A673 (cell line): Measurements from ENCODE around the gene GLYATL1. TPM values are rescaled to one million over a fixed set of nuclear protein-coding genes. Genes with fewer than 3 reads are reported as not detected.
A peak's percentile ranks its signal among the peaks of the same experiment; 100 is the strongest.

Source experiments
- BruUV-seq: library from RNA; stranded (reverse); fragments of 400-500 nt; replicated peaks from 2 replicates; lab custom pipeline; 2021; lab: Mats Ljungman, UMichigan
- CTCF ChIA-PET: fragments of 300-600 bp; sonication (Branson Sonifier 250); formaldehyde crosslinking; loops from one replicate; lab custom pipeline; 2022; ENCODE audit warnings: antibody characterized with exemption; lab: Charles Lee
- POLR2A ChIA-PET: fragments of 300-600 bp; sonication (Branson Sonifier 250); formaldehyde crosslinking; loops from one replicate; lab custom pipeline; 2022; ENCODE audit warnings: antibody characterized with exemption; ENCODE audit not compliant: low non-redundant PET; lab: Charles Lee
- DNase-seq: peaks from one replicate; pipeline ENCODE4 v3.0.0-alpha.2; 2015; ENCODE audit warnings: low spot score
- H3K27ac ChIP-seq: fragments of 200-600 bp; sonication (generic); 2 replicates; pipeline ENCODE4 v1.5.1; 2016; ENCODE audit warnings: mixed run types, low read depth, mild to moderate bottlenecking, mixed read lengths, antibody characterized with exemption, low read length; ENCODE audit not compliant: poor library complexity, severe bottlenecking
- H3K27me3 ChIP-seq: fragments of 200-600 bp; sonication (generic); replicated peaks from 2 replicates; pipeline ENCODE4 v1.6.1; 2017; ENCODE audit warnings: mixed run types, low read depth, mild to moderate bottlenecking, mixed read lengths, antibody characterized with exemption, low read length; ENCODE audit not compliant: insufficient read depth, poor library complexity
- H3K36me3 ChIP-seq: fragments of 200-600 bp; sonication (generic); 2 replicates; pipeline ENCODE4 v1.6.1; 2016; ENCODE audit warnings: mixed run types, mild to moderate bottlenecking, mixed read lengths, antibody characterized with exemption, low read length; ENCODE audit not compliant: insufficient read depth, poor library complexity, severe bottlenecking
- H3K4me1 ChIP-seq: fragments of 200-600 bp; sonication (generic); 2 replicates; pipeline ENCODE4 v1.6.1; 2017; ENCODE audit warnings: mixed run types, mild to moderate bottlenecking, mixed read lengths, antibody characterized with exemption, low read length; ENCODE audit not compliant: insufficient read depth, poor library complexity, severe bottlenecking
- H3K4me3 ChIP-seq: fragments of 200-600 bp; sonication (generic); 2 replicates; pipeline ENCODE4 v1.5.1; 2016; ENCODE audit warnings: low read depth, mixed run types, mild to moderate bottlenecking, mixed read lengths, low read length; ENCODE audit not compliant: poor library complexity, severe bottlenecking
- H3K9me3 ChIP-seq: fragments of 200-600 bp; sonication (generic); 2 replicates; pipeline ENCODE4 v1.6.1; 2016; ENCODE audit warnings: mixed run types, low read depth, mild to moderate bottlenecking, mixed read lengths, antibody characterized with exemption, low read length; ENCODE audit not compliant: poor library complexity, severe bottlenecking
- CTCF ChIP-seq: fragments of 300-800, 200-600 bp; sonication (generic); conservative IDR thresholded peaks from 2 replicates; pipeline ENCODE4 v1.5.1; 2017; ENCODE audit warnings: low read depth, mild to moderate bottlenecking, antibody characterized with exemption, low read length, moderate library complexity, mixed read lengths
- EZH2 ChIP-seq: fragments of 200-600 bp; sonication (generic); IDR thresholded peaks from 2 replicates; pipeline ENCODE4 v1.6.1; 2017; ENCODE audit warnings: borderline replicate concordance, low read depth, mild to moderate bottlenecking, mixed read lengths, antibody characterized with exemption, low read length; ENCODE audit not compliant: poor library complexity, severe bottlenecking
- intact Hi-C: fragments of 100-400 bp; cut with micrococcal nuclease; formaldehyde crosslinking; loops from one replicate; pipeline ENCODE4 v1.10.0; 2022; ENCODE audit not compliant: unreplicated experiment
- total RNA-seq: library from RNA; stranded (reverse); gene quantifications from 2 replicates; pipeline ENCODE4 v1.2.3, GENCODE V29; 2021

GLYATL1 gene
- total RNA-seq, 1 experiment from 2014 or later = 0.17 TPM

GRCh38 chr11:58927393-58928106 lies 11.7 kb upstream of the GLYATL1 start:
- Histone ChIP-seq H3K36me3 (no peaks in the 10 kb centered on the region), H3K27me3 (no peaks in the 10 kb centered on the region), H3K4me1 (no peaks in the 10 kb centered on the region), H3K4me3 (no peak overlapping the region), H3K27ac (no peak overlapping the region), H3K9me3 (no peaks in the 10 kb centered on the region)
- intact Hi-C loops = no loop called here
- CTCF ChIA-PET = no interaction called here
- POLR2A ChIA-PET = no interaction called here
- no TSS peak for BruUV-seq
- TF ChIP-seq EZH2 = no peak
- TF ChIP-seq CTCF = no peak
- DNase-seq = peak; percentile 77

GRCh38 chr11:58928107-58928499 lies 11.2 kb upstream of the GLYATL1 start:
- DNase-seq = no peak
- intact Hi-C loops = no loop called here
- H3K36me3 ChIP-seq = no peaks in the 10 kb centered on the region
- no peak for TF ChIP-seq CTCF
- TF ChIP-seq EZH2 = no peak
- ChIA-PET CTCF (no interaction called here), POLR2A (no interaction called here)
- no peak overlapping the region for H3K4me3 ChIP-seq
- H3K9me3 ChIP-seq = no peaks in the 10 kb centered on the region
- no peak overlapping the region for H3K27ac ChIP-seq
- no peaks in the 10 kb centered on the region for H3K4me1 ChIP-seq
- no TSS peak for BruUV-seq
- no peaks in the 10 kb centered on the region for H3K27me3 ChIP-seq

GRCh38 chr11:58928691-58929090 lies 10.6 kb upstream of the GLYATL1 start:
- H3K27ac ChIP-seq = no peak overlapping the region
- DNase-seq = no peak
- no peak overlapping the region for H3K4me3 ChIP-seq
- H3K27me3 ChIP-seq = no peaks in the 10 kb centered on the region
- H3K9me3 ChIP-seq = no peaks in the 10 kb centered on the region
- no TSS peak for BruUV-seq
- no peaks in the 10 kb centered on the region for H3K36me3 ChIP-seq
- no peaks in the 10 kb centered on the region for H3K4me1 ChIP-seq
- ChIA-PET POLR2A (no interaction called here), CTCF (no interaction called here)
- intact Hi-C loops = no loop called here
- TF ChIP-seq CTCF (no peak), EZH2 (no peak)
